Ovary (tissue), 3 donors: ENCODE data around the gene RPS13.

Experiments used
- EP300 ChIP-seq: sonication (generic); formaldehyde crosslinking; IDR thresholded peaks from one replicate; pipeline ENCODE4 v1.6.1; 2017; ENCODE audit warnings: antibody characterized with exemption
- TF ChIP-seq, protein P1 (sequence below), 3 donors: fragments of 450-650 bp in 2 of 3; fragments of 200-600 bp in 1 of 3; IDR thresholded peaks; one replicate each; pipeline versions ENCODE4 v1.5.1 to v1.8.0; 2016 to 2022; ENCODE audit warnings: antibody characterized with exemption in 3 of 3, mild to moderate bottlenecking in 1 of 3
- donor health status: DM: no; HTN: no; CAD: no.

DNA sequence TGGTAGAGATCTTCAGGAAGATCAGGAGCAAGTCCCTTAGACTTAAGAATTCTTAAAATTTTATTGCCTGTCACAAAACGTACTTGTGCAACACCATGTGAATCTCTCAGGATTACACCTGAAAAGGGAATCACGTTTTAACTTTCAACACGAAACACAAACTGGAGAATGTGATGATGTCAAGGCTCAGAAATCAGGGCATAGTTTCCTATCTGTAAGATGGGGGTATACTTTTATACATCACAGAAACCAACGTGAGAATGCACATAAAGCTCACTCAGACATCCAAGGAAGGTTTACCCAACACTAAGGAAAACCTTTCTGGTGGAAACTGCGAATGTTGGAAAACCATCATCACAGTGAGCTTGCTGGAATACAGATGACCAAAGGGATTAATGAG, 2.0 kb downstream of the RPS13 start:
- TF ChIP-seq EP300: no peak
- TF ChIP-seq, protein P1, sequence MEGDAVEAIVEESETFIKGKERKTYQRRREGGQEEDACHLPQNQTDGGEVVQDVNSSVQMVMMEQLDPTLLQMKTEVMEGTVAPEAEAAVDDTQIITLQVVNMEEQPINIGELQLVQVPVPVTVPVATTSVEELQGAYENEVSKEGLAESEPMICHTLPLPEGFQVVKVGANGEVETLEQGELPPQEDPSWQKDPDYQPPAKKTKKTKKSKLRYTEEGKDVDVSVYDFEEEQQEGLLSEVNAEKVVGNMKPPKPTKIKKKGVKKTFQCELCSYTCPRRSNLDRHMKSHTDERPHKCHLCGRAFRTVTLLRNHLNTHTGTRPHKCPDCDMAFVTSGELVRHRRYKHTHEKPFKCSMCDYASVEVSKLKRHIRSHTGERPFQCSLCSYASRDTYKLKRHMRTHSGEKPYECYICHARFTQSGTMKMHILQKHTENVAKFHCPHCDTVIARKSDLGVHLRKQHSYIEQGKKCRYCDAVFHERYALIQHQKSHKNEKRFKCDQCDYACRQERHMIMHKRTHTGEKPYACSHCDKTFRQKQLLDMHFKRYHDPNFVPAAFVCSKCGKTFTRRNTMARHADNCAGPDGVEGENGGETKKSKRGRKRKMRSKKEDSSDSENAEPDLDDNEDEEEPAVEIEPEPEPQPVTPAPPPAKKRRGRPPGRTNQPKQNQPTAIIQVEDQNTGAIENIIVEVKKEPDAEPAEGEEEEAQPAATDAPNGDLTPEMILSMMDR (IDR thresholded peaks at IDR 0.05): no peak
